IPS-NIHi7 (cell line): Measurements from ENCODE around the gene AP3S2.
"Not testable (repeated sequence)": the region's sequence is repeated elsewhere in the genome, so short reads cannot be mapped to it uniquely, and the experiment has no call there.

Experiments used
- DNase-seq: peaks from one replicate; pipeline ENCODE4 v3.0.0; 2012; ENCODE audit warnings: mixed read lengths; ENCODE audit errors: extremely low spot score

The AP3S2 gene

GRCh38 chr15:89893696-89894447 is at the start of gene AP3S2:
AP3S2 (minus strand) TSS chr15:89893994; CDS start chr15:89893949, 45 bp downstream.
- DNase-seq = peak; percentile 89

- no peak for DNase-seq
These were observed 46.1 kb upstream of the AP3S2 start for GRCh38 chr15:89939910-89940309.

GRCh38 chr15:89939377-89939776 is 45.6 kb upstream of the AP3S2 start:
- not testable (repeated sequence) for DNase-seq

GRCh38 chr15:89937365-89938350 is 43.9 kb upstream of the AP3S2 start:
- DNase-seq = no peak

GRCh38 chr15:89936786-89937265 is 43.0 kb upstream of the AP3S2 start:
- no peak for DNase-seq

GRCh38 chr15:89936051-89936785 is 42.4 kb upstream of the AP3S2 start:
- DNase-seq = no peak

- DNase-seq = no peak
These were observed 39.1 kb upstream of the AP3S2 start for GRCh38 chr15:89932880-89933279.

GRCh38 chr15:89928421-89928820 is 34.6 kb upstream of the AP3S2 start:
- DNase-seq = no peak

GRCh38 chr15:89926158-89926557 is 32.4 kb upstream of the AP3S2 start:
- DNase-seq = no peak

- DNase-seq = no peak
These were observed 23.8 kb upstream of the AP3S2 start for GRCh38 chr15:89917442-89918101.

- no peak for DNase-seq
These were observed 22.9 kb upstream of the AP3S2 start for GRCh38 chr15:89916660-89917059.

GRCh38 chr15:89912674-89913396 is 19.0 kb upstream of the AP3S2 start, which contains the start of gene ARPIN:
ARPIN (minus strand) TSS chr15:89912952; CDS start chr15:89912835, 117 bp downstream.
- DNase-seq = peak; percentile 75

- DNase-seq = peak; percentile 51
These were observed 18.4 kb upstream of the AP3S2 start for GRCh38 chr15:89912145-89912673.

GRCh38 chr15:89910891-89911626 is 17.3 kb upstream of the AP3S2 start:
- DNase-seq = no peak

GRCh38 chr15:89909611-89910010 is 15.8 kb upstream of the AP3S2 start:
- DNase-seq = peak; percentile 8

- peak; percentile 8 for DNase-seq
These were observed 14.4 kb upstream of the AP3S2 start for GRCh38 chr15:89908226-89908625.

- DNase-seq = no peak
These were observed 13.5 kb upstream of the AP3S2 start for GRCh38 chr15:89907289-89907688.

GRCh38 chr15:89905846-89906378 is 12.1 kb upstream of the AP3S2 start:
- DNase-seq = no peak

GRCh38 chr15:89904519-89904918 is 10.7 kb upstream of the AP3S2 start:
- DNase-seq = no peak
